Natural killer cell (primary cell): ENCODE data around the gene NT5C1A. TPM values are rescaled to one million over a fixed set of nuclear protein-coding genes. Genes with fewer than 3 reads are reported as not detected.
A peak's percentile ranks its signal among the peaks of the same experiment; 100 is the strongest.

Source experiments
- ATAC-seq, 3 donors: fragments of 150-1000 bp in 2 of 3; fragments of 200-7000 bp in 1 of 3; cut with Tn5 transposase; 1 replicate in 1 of 3; 2 replicates in 2 of 3; pipeline ENCODE4 v1.10.0; 2021; ENCODE audit warnings: mild to moderate bottlenecking in 2 of 3, moderate library complexity in 2 of 3
- DNase-seq, 2 donors: peaks; one replicate each; pipeline versions ENCODE4 v3.0.0 to v3.0.0-alpha.2; 2013 to 2021; ENCODE audit warnings: mixed read lengths in 1 of 2
- H3K27ac ChIP-seq: one replicate; pipeline ENCODE4 v1.5.1; 2013; ENCODE audit warnings: mild to moderate bottlenecking, low read length
- H3K27me3 ChIP-seq: one replicate; pipeline ENCODE4 v1.6.1; 2013; ENCODE audit warnings: low read length; ENCODE audit not compliant: control insufficient read depth, insufficient read depth
- H3K36me3 ChIP-seq: one replicate; pipeline ENCODE4 v1.6.1; 2013; ENCODE audit warnings: low read length; ENCODE audit not compliant: control insufficient read depth, insufficient read depth
- H3K4me1 ChIP-seq: one replicate; pipeline ENCODE4 v1.6.1; 2013; ENCODE audit warnings: low read length; ENCODE audit not compliant: control insufficient read depth, insufficient read depth
- H3K4me3 ChIP-seq: one replicate; pipeline ENCODE4 v1.5.1; 2013; ENCODE audit warnings: low read length
- H3K9me3 ChIP-seq: one replicate; pipeline ENCODE4 v1.6.1; 2013; ENCODE audit warnings: low read length; ENCODE audit not compliant: control insufficient read depth, insufficient read depth
- H3K27ac Mint-ChIP-seq, 2 donors: one replicate each; pipeline ENCODE4 v1.8.0; 2022; ENCODE audit warnings: mild to moderate bottlenecking in 2 of 2, mixed read lengths in 2 of 2, moderate library complexity in 1 of 2
- H3K27me3 Mint-ChIP-seq, 2 donors: one replicate each; pipeline ENCODE4 v1.8.0; 2022; ENCODE audit warnings: low read depth in 2 of 2, mixed read lengths in 2 of 2
- H3K36me3 Mint-ChIP-seq: one replicate; pipeline ENCODE4 v1.8.0; 2022; ENCODE audit warnings: mixed read lengths
- H3K4me1 Mint-ChIP-seq, 2 donors: one replicate each; pipeline ENCODE4 v1.8.0; 2022; ENCODE audit warnings: mixed read lengths in 2 of 2
- H3K4me3 Mint-ChIP-seq: one replicate; pipeline ENCODE4 v1.8.0; 2022; ENCODE audit warnings: mild to moderate bottlenecking, moderate library complexity, mixed read lengths
- H3K9me3 Mint-ChIP-seq, 2 donors: one replicate each; pipeline ENCODE4 v1.8.0; 2022; ENCODE audit warnings: mixed read lengths in 2 of 2
- CTCF ChIP-seq: fragments of 200-600 bp; IDR thresholded peaks from one replicate; pipeline ENCODE4 v1.8.0; 2022; ENCODE audit warnings: antibody characterized with exemption
- WGBS: methylation state at CpG from one replicate; pipeline ENCODE4 v1.1.7; 2013; ENCODE audit warnings: missing lambda C conversion rate; ENCODE audit not compliant: insufficient coverage; 5-methylcytosine and 5-hydroxymethylcytosine counted together
- intact Hi-C: fragments of 100-400 bp; cut with micrococcal nuclease; formaldehyde crosslinking; loops from one replicate; pipeline ENCODE4 v1.14.2; 2022
- total RNA-seq, 4 donors: library from RNA; stranded (reverse); fragments of 120-200 nt in 1 of 4; gene quantifications; one replicate each; pipeline versions ENCODE4 v1.2.3 to v1.2.4, GENCODE V29; 2013 to 2022

The NT5C1A gene
- total RNA-seq, 3 donors from 2014 or later (not counting 1 experiment from before 2014, with no cell fraction given), result not detected

GRCh38 chr1:39654291-39654690 is 17.6 kb downstream of the NT5C1A start:
- H3K4me3 ChIP-seq, result no peak overlapping the region
- no peaks in the 10 kb centered on the region for H3K27me3 ChIP-seq
- no peaks in the 10 kb centered on the region for H3K36me3 ChIP-seq
- Mint-ChIP-seq H3K36me3 (no peaks in the 10 kb centered on the region), H3K4me1 (peaks cover 0 to 13% of the 10 kb centered on the region in 2 donors), H3K9me3 (no peaks in the 10 kb centered on the region), H3K27ac (no peak overlapping the region), H3K27me3 (peaks cover 0 to 8% of the 10 kb centered on the region in 2 donors), H3K4me3 (no peak overlapping the region)
- no peaks in the 10 kb centered on the region for H3K9me3 ChIP-seq
- 81% methylated on average over 7 of the region's 7 CpGs for WGBS
- DNase-seq (no peak), ATAC-seq (no peak)
- no peak overlapping the region for H3K27ac ChIP-seq
- peaks cover 7% of the 10 kb centered on the region for H3K4me1 ChIP-seq
- intact Hi-C loops, result loop anchor here (5.0 kb wide), 1 partner anchor 68 kb away; no protein-coding TSS in a partner anchor
- no peak for TF ChIP-seq CTCF

GRCh38 chr1:39653546-39654031 is 18.3 kb downstream of the NT5C1A start:
- Histone ChIP-seq H3K9me3 (no peaks in the 10 kb centered on the region), H3K27ac (no peak overlapping the region), H3K4me3 (no peak overlapping the region), H3K27me3 (no peaks in the 10 kb centered on the region), H3K4me1 (peaks cover 7% of the 10 kb centered on the region), H3K36me3 (no peaks in the 10 kb centered on the region)
- peak; percentile 67 to 82 (median 75) for ATAC-seq
- peak; percentile 51 to 85 for DNase-seq
- Mint-ChIP-seq H3K27me3 (peaks cover 0 to 8% of the 10 kb centered on the region in 2 donors), H3K36me3 (no peaks in the 10 kb centered on the region), H3K9me3 (no peaks in the 10 kb centered on the region), H3K4me1 (peaks cover 0 to 13% of the 10 kb centered on the region in 2 donors), H3K27ac (no peak overlapping the region), H3K4me3 (no peak overlapping the region)
- peak; percentile 87 for TF ChIP-seq CTCF
- intact Hi-C loops, result loop anchor here (1.0 to 5.0 kb wide), 2 partner anchors 47 to 69 kb away; no protein-coding TSS in a partner anchor
- WGBS, result 11% methylated on average over 8 of the region's 8 CpGs

- Mint-ChIP-seq H3K4me1 (peaks cover 0 to 7% of the 10 kb centered on the region in 2 donors), H3K4me3 (no peak overlapping the region), H3K27me3 (peaks cover 0 to 8% of the 10 kb centered on the region in 2 donors), H3K36me3 (no peaks in the 10 kb centered on the region), H3K27ac (no peak overlapping the region), H3K9me3 (no peaks in the 10 kb centered on the region)
- peaks cover 4% of the 10 kb centered on the region for H3K4me1 ChIP-seq
- H3K4me3 ChIP-seq, result no peak overlapping the region
- no peak for TF ChIP-seq CTCF
- no peaks in the 10 kb centered on the region for H3K9me3 ChIP-seq
- WGBS, result 86% methylated on average over 2 of the region's 2 CpGs
- DNase-seq, result no peak
- H3K27me3 ChIP-seq, result no peaks in the 10 kb centered on the region
- intact Hi-C loops, result loop anchor here (5.0 kb wide), 1 partner anchor 70 kb away; no protein-coding TSS in a partner anchor
- ATAC-seq, result no peak
- H3K36me3 ChIP-seq, result no peaks in the 10 kb centered on the region
- no peak overlapping the region for H3K27ac ChIP-seq
These were observed 19.4 kb downstream of the NT5C1A start for GRCh38 chr1:39652554-39652953.

- Mint-ChIP-seq H3K27me3 (peaks cover 0 to 5% of the 10 kb centered on the region in 2 donors), H3K9me3 (no peaks in the 10 kb centered on the region), H3K4me3 (no peak overlapping the region), H3K27ac (no peak overlapping the region), H3K4me1 (peaks cover 0 to 7% of the 10 kb centered on the region in 2 donors), H3K36me3 (no peaks in the 10 kb centered on the region)
- DNase-seq, result no peak
- Histone ChIP-seq H3K9me3 (no peaks in the 10 kb centered on the region), H3K27me3 (no peaks in the 10 kb centered on the region), H3K36me3 (no peaks in the 10 kb centered on the region), H3K4me3 (no peak overlapping the region), H3K4me1 (peaks cover 4% of the 10 kb centered on the region), H3K27ac (no peak overlapping the region)
- 88% methylated on average over 6 of the region's 6 CpGs for WGBS
- ATAC-seq, result no peak
- intact Hi-C loops, result loop anchor here (5.0 kb wide), 1 partner anchor 70 kb away; no protein-coding TSS in a partner anchor
- TF ChIP-seq CTCF, result no peak
These were observed 19.8 kb downstream of the NT5C1A start for GRCh38 chr1:39652105-39652504.
